HuH-7.5 (cell line): ENCODE results near the gene ARL4C.

ENCODE experiments used
- DNase-seq: peaks from one replicate; pipeline ENCODE4 v3.0.0; 2011; ENCODE audit warnings: low spot score

The ARL4C gene

DNA sequence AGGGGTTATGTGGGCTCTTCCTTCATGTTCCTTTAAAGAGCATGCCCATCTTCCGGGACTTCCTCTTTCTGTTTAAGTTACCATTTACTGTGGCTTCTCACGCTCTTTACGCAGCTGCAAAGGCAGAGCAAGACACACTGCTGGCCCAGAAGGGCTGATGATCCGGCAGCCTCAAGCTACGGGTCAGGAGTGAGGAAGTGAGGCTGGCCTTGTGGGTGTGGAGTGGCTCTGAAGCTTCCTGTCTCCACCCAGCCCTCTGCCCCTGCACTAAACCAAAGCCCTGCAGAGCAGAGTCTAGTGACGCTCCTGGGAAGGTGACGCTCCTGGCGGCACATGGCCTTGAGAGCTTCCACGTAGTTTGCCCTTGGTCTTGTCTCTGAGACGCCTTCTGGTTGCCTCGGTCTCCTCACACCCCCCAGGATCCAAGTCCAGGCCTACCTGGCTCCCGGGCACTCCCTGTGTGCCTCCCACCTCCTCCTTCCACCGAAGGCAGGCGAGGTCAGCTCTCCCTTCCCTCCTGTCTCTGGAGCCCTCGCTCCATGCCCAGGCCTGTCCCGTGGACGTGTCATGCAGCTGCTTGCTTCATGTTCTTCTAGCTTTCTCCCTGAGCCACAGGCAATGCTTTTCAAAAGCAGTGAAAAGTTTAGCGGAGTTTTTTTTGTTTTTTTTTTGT, 50.3 kb downstream of the ARL4C start:
- DNase-seq: no peak

- DNase-seq: no peak
These were observed 52.0 kb downstream of the ARL4C start for GRCh38 chr2:234444893-234445292.

DNA sequence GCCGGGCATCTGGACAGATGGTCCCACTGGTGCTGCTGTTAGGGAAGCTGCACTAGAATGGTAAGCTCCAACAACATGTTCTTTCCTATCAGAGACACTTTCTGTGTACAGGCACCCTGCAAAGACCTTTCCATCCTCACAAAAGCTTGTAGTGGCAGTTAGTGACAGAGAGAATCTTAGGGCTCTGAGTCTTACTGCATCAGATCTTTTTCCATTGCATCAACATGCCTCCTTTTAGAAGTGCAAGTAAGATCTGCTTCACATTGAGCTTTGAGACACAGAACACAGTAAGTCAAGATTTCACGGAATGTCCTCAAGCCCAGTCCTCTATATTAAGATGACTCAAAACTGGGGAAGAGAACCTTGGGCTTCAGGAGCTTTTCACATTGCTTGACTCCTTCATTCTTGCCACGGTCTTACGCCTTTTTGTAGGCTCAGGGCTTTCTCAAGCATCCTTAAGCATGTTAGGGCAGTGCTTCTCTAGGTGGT, 52.6 kb downstream of the ARL4C start:
- no peak for DNase-seq
